Activated CD4-positive, alpha-beta memory T cell treated with anti-CD3 and anti-CD28 coated beads, Interleukin-2, amount 10 ng/mL, durations not matched to agents 7 days and 5 days (primary cell): ENCODE measurements around the gene CD300E. TPM values are rescaled to one million over a fixed set of nuclear protein-coding genes. Genes with fewer than 3 reads are reported as not detected.

Source experiments
- CTCF ChIA-PET: fragments of 350-600 bp; sonication (Branson Sonifier 250); formaldehyde crosslinking; loops from one replicate; lab custom pipeline; 2021; ENCODE audit warnings: antibody characterized with exemption, inconsistent platforms; lab: Charles Lee
- POLR2A ChIA-PET: fragments of 350-600 bp; sonication (Branson Sonifier 250); formaldehyde crosslinking; loops from one replicate; lab custom pipeline; 2021; ENCODE audit warnings: antibody characterized with exemption; lab: Charles Lee
- DNase-seq: peaks from one replicate; pipeline ENCODE4 v3.0.0-alpha.2; 2020
- H3K27ac Mint-ChIP-seq: one replicate; pipeline ENCODE4 v1.8.0; 2021; ENCODE audit warnings: mild to moderate bottlenecking, mixed read lengths
- H3K27me3 Mint-ChIP-seq: one replicate; pipeline ENCODE4 v1.8.0; 2021; ENCODE audit warnings: mixed read lengths
- H3K36me3 Mint-ChIP-seq: one replicate; pipeline ENCODE4 v1.8.0; 2021; ENCODE audit warnings: low read depth, mixed read lengths
- H3K4me1 Mint-ChIP-seq: one replicate; pipeline ENCODE4 v1.8.0; 2021; ENCODE audit warnings: mixed read lengths
- H3K4me3 Mint-ChIP-seq: one replicate; pipeline ENCODE4 v1.8.0; 2021; ENCODE audit warnings: mild to moderate bottlenecking, mixed read lengths
- H3K9me3 Mint-ChIP-seq: one replicate; pipeline ENCODE4 v1.8.0; 2021; ENCODE audit warnings: mixed read lengths
- total RNA-seq, 2 experiments: library from RNA; stranded (reverse); gene quantifications; one replicate each; pipeline ENCODE4 v1.2.3, GENCODE V29; 2021

The CD300E gene, protein sequence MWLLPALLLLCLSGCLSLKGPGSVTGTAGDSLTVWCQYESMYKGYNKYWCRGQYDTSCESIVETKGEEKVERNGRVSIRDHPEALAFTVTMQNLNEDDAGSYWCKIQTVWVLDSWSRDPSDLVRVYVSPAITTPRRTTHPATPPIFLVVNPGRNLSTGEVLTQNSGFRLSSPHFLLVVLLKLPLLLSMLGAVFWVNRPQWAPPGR
- not detected for total RNA-seq

DNA sequence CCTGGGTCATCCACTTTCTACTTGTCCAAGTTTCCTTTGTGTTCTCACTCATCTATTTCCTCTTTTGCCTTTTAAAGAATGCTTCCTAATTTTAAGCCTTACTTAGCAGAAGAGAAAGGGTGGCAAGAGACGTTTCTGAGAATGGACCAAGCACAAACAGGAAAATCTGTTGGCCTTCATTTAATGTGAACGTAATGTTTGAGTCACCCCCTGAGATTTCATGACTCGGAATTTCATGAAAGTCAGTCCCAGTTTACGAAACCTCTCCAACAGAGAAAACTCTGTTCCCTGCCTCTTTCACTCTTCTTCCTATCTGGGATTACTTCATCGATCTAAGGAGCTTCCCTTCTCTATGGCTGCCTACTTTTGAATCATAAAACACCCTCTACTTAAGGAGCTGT, at the start of gene CD300E:
CD300E (minus strand) TSS at position 46 of the 401 bp plus-strand sequence. CDS start 117 bp downstream, outside the sequence.
- Mint-ChIP-seq H3K4me1 (no peaks in the 10 kb centered on the region), H3K27ac (no peak within 1 kb of the TSS), H3K4me3 (no peak within 1 kb of the TSS), H3K9me3 (peaks cover 4% of the 10 kb centered on the region), H3K36me3 (no peaks in the 10 kb centered on the region), H3K27me3 (peaks cover 68% of the 10 kb centered on the region)
- DNase-seq = no peak
- CTCF ChIA-PET = no interaction called here
- POLR2A ChIA-PET = no interaction called here

DNA sequence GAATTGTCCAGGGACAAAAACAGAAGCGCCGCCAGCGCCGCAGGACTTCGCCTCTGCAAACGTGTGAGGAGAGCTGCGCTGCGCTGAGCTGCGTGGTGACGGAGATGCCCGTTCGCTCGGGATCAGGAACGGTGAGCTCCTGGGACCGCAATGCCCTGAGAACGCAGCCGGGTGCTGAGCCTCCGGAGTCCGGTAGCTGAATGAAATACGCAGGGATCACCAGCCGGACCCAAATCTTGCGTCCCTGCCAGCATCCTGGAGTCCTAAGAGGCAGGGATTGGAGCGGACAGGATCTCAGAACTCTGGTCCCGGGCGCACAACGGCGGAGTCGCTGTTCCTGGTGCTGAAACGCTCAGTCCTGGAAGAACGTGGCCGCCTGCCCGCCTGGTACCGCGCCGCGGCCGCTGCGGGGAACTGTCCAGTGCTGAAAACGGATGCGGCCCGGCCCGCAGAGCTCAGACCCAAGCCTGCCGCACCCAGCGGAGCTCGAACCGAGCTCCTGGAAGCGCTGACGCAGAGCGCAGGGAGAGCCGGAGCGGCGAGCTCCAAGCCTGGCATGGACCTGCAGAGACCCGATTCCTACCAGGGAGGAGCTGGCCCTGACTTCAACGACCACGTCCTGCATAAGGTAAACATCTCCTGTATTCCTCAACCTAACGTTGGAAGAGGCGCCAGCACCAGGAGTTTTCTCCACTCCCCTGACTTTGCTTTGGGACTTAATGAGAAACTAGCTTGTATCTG, 47.7 kb upstream of the CD300E start:
- Mint-ChIP-seq H3K27me3 (peaks cover 72% of the 10 kb centered on the region), H3K4me1 (no peaks in the 10 kb centered on the region), H3K36me3 (no peaks in the 10 kb centered on the region), H3K9me3 (peaks cover 4% of the 10 kb centered on the region), H3K4me3 (no peak overlapping the region), H3K27ac (no peak overlapping the region)
- ChIA-PET POLR2A (interaction anchor here (1.1 kb wide), 1 partner anchor 202 kb away, joined by 4 read pairs; the partner anchor contains the start of gene FDXR), CTCF (interaction anchor here (0.6 to 3.0 kb wide), 8 partner anchors 14 to 375 kb away, joined by 3 to 15 read pairs (median 6); partner anchors contain the start of gene RAB37)
- peak; percentile 78 for DNase-seq

DNA sequence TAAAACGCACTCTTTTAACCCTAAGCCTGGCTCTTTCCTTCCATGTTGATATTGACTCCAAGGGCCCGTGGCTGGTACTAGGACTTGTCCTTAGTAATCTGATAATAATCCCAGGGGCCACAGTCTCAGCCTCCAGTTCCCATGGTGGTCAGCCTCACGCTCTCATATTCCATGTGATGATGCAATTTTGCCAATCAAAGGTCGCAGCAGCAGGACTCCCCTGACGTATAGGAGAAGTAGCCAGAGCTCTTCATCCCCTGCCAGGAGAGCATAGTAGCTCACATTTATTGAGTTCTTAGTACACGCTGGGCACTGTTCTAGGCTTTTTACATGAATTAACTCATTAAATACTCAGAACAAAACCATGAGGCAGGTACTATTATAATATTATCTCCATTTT, 46.8 kb upstream of the CD300E start:
- peaks cover 4% of the 10 kb centered on the region for H3K9me3 Mint-ChIP-seq
- H3K4me1 Mint-ChIP-seq = no peaks in the 10 kb centered on the region
- no peak for DNase-seq
- ChIA-PET CTCF (interaction anchor here (3.0 kb wide), 1 partner anchor 13 kb away, joined by 15 read pairs; no protein-coding TSS in a partner anchor), POLR2A (no interaction called here)
- H3K36me3 Mint-ChIP-seq = no peaks in the 10 kb centered on the region
- H3K27me3 Mint-ChIP-seq = peaks cover 73% of the 10 kb centered on the region
- H3K4me3 Mint-ChIP-seq = no peak overlapping the region
- H3K27ac Mint-ChIP-seq = no peak overlapping the region

DNA sequence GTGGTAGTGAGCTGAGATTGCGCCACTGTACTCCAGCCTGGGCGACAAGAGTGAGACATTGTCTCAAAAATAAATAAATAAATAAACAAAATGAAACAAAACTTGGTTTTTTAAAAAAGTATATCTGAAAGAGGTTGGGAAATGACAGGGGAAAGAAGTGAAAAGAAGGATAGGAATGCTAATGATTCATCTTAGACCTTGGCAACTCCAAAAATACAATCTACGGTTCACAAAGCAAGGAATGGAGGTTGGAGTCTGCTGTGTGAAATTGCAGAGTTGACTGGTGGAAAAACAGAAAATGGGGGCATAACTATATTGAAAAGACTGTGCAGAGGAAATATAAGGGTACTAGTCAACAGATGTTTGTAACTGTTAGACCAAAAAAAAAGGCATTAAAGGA, 40.0 kb upstream of the CD300E start:
- ChIA-PET POLR2A (no interaction called here), CTCF (interaction anchor here (1.2 kb wide), 1 partner anchor 73 kb away, joined by 3 read pairs; no protein-coding TSS in a partner anchor)
- H3K9me3 Mint-ChIP-seq = no peaks in the 10 kb centered on the region
- H3K27ac Mint-ChIP-seq = no peak overlapping the region
- no peaks in the 10 kb centered on the region for H3K4me1 Mint-ChIP-seq
- no peak overlapping the region for H3K4me3 Mint-ChIP-seq
- no peaks in the 10 kb centered on the region for H3K36me3 Mint-ChIP-seq
- peaks cover 65% of the 10 kb centered on the region for H3K27me3 Mint-ChIP-seq
- DNase-seq = no peak

DNA sequence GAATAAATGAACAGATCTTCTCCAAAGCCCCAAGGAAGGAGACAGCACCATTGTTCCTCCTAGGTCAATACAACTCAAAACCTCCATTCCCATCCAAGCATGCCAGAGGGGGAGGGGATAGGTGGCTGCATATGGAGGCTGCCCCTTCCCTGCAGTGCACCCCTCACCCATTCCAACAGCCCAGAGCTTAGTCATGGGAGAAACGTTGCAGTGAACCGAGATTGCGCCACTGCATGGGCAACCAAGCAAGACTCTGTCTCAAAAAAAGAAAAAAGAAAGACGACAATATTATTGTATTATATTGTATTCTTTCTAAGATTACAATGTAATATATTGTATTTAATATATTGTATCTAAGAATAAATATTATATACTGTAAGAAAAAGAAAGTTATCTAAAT, 36.4 kb upstream of the CD300E start:
- peaks cover 64% of the 10 kb centered on the region for H3K27me3 Mint-ChIP-seq
- POLR2A ChIA-PET = interaction anchor here (1.5 kb wide), 1 partner anchor 78 kb away, joined by 5 read pairs; the partner anchor contains the start of gene RAB37

DNA sequence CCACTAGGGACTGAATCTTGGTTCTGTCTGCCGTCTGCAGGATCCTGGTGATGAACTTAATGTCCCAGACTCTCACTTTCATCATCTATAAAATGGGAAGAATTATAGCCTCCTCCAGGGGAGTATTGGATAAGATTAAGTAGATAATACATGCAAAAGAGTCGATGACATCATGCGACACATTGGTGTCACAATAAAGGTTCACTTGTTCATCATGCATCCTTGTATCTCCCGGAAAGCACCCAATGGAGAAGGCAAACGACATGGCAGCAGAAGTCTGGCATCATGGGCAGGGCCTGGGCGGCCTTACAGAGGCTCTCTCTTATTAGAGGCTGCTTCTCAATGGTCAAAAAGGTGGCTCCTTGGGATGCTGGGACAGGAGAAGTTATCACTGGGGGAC, 35.1 kb upstream of the CD300E start:
- Mint-ChIP-seq H3K4me1 (peaks cover 8% of the 10 kb centered on the region), H3K27me3 (peaks cover 58% of the 10 kb centered on the region), H3K27ac (no peak overlapping the region), H3K36me3 (no peaks in the 10 kb centered on the region), H3K4me3 (no peak overlapping the region), H3K9me3 (no peaks in the 10 kb centered on the region)
- CTCF ChIA-PET = interaction anchor here (0.6 to 6.6 kb wide), 13 partner anchors 18 to 300 kb away, joined by 3 to 255 read pairs (median 27); partner anchors contain the start of genes NAT9 and RAB37
- POLR2A ChIA-PET = interaction anchor here (1.5 kb wide), 1 partner anchor 79 kb away, joined by 5 read pairs; the partner anchor contains the start of gene RAB37
- no peak for DNase-seq

More for the DNA sequence above, 36.4 kb upstream of the CD300E start:
- Mint-ChIP-seq H3K4me1 (peaks cover 8% of the 10 kb centered on the region), H3K36me3 (no peaks in the 10 kb centered on the region), H3K27ac (no peak overlapping the region), H3K4me3 (no peak overlapping the region), H3K9me3 (no peaks in the 10 kb centered on the region)
- DNase-seq = no peak
- CTCF ChIA-PET = interaction anchor here (0.7 to 6.6 kb wide), 4 partner anchors 77 to 132 kb away, joined by 3 to 255 read pairs (median 28); partner anchors contain the start of gene RAB37

DNA sequence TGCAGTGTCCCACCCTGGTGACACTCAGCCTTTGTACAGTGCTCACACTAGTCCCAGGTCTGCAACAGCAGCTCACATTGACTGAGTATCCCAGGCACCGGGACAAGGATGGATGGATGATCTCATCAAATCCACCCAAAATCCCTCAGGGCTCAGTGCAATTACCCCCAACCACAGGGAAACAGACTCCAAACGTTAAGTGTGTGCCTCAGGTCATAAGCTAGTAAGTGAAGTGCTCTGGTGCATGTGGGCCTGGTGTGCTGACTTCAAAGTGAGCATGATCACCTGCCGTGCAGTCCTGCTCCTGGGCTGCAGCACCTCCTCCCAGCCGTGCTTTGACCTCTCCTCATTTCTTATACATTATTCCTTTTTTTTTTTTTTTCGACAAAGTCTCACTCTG, 31.2 kb upstream of the CD300E start:
- POLR2A ChIA-PET = interaction anchor here (1.0 kb wide), 1 partner anchor 83 kb away, joined by 3 read pairs; the partner anchor contains the start of gene RAB37
- H3K4me1 Mint-ChIP-seq = peaks cover 8% of the 10 kb centered on the region
- CTCF ChIA-PET = interaction anchor here (0.7 to 6.6 kb wide), 2 partner anchors 63 to 82 kb away, joined by 4 to 255 read pairs; partner anchors contain the start of genes CD300LD and RAB37
- H3K9me3 Mint-ChIP-seq = no peaks in the 10 kb centered on the region
- H3K36me3 Mint-ChIP-seq = no peaks in the 10 kb centered on the region
- H3K27ac Mint-ChIP-seq = no peak overlapping the region
- no peak for DNase-seq
- peaks cover 65% of the 10 kb centered on the region for H3K27me3 Mint-ChIP-seq
- H3K4me3 Mint-ChIP-seq = no peak overlapping the region

DNA sequence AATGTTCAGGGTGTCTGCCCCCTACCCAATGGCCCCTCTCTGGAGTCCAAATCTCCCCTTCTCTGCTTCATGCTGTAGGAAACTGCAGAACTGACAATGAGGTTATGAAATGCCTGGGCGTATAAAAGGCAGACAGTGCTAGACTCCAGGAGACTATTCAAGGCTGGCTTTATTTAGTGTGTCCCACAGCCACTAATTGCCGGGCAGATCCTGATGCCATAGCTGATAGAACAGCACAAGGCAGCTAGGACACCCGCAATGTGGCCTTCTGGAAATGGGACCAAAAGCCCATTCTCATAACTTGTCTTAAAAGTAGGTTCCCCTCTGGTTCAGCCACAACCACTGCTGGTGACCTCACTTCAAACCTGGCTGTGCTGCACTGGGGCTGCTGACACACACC, 28.5 kb upstream of the CD300E start:
- no peak for DNase-seq
- Mint-ChIP-seq H3K27ac (no peak overlapping the region), H3K9me3 (no peaks in the 10 kb centered on the region), H3K4me3 (no peak overlapping the region), H3K27me3 (peaks cover 73% of the 10 kb centered on the region), H3K4me1 (peaks cover under 1% of the 10 kb centered on the region), H3K36me3 (no peaks in the 10 kb centered on the region)
- ChIA-PET POLR2A (no interaction called here), CTCF (no interaction called here)

DNA sequence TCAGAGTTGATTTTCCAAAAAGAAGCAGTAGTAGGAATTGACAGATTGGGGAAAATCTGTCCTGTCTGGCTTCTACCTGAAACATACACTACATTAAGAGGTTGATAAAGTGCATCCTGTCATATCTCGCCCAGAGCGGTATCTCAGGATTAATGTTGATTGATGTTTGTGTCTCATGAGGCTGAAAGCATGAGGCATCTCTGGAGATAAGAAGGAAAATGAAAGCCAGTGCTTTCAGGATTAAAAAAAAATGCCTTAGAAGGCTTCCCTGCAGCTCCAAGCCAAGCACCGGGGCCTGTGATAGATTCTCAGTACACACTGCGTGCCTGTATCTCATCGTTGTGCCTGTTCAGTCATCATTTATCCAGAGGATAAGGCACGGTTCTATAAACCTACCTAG, 26.4 kb upstream of the CD300E start:
- no peak for DNase-seq
- Mint-ChIP-seq H3K27me3 (peaks cover 78% of the 10 kb centered on the region), H3K27ac (no peak overlapping the region), H3K36me3 (no peaks in the 10 kb centered on the region), H3K4me1 (no peaks in the 10 kb centered on the region), H3K9me3 (no peaks in the 10 kb centered on the region), H3K4me3 (no peak overlapping the region)
- CTCF ChIA-PET = interaction anchor here (3.0 kb wide), 1 partner anchor 87 kb away, joined by 9 read pairs; the partner anchor contains the start of gene RAB37
- POLR2A ChIA-PET = no interaction called here

DNA sequence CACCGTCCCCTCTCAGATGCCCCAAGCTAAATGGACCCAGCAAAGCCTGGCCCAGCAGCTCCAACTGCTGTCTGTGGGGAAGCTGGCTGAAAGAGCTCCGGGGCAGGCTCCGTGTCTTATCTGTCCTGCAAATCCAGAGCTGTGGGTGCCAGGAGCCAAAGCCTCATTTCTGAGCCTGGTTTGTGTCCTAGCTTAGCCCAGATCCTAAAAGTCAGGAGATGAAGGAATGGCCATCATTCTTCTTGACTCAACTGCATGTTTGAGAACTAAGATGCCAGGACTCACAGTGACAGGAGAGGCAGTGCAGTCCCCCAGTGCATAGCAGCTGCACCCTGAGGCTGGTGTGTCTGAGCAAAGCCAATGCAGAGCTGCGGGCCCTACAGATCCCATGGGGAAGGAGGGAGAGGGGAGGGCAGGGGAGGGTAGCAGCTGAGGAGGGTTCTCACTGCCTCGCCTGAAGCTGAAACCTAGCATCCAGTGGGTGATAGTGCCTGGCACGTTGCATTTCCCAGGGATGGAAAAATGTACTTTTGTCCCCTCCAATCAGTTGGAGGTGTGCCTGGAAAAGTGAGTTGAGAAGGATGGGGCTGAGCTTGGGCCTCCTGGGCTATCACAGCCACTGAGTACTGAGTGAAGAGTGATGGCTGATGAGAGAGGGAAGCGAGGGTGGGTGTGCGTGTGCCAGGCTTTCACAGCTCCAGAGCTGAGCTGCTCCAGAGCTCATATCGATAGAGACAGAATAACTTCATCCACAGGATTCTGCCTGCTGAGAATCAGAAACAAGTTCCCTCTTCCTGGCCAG, 24.5 kb upstream of the CD300E start:
- POLR2A ChIA-PET = interaction anchor here (1.0 kb wide), 1 partner anchor 120 kb away, joined by 4 read pairs; no protein-coding TSS in a partner anchor
- Mint-ChIP-seq H3K4me1 (no peaks in the 10 kb centered on the region), H3K9me3 (no peaks in the 10 kb centered on the region), H3K27me3 (peaks cover 82% of the 10 kb centered on the region), H3K36me3 (no peaks in the 10 kb centered on the region), H3K4me3 (no peak overlapping the region), H3K27ac (no peak overlapping the region)
- CTCF ChIA-PET = interaction anchor here (0.7 to 3.0 kb wide), 7 partner anchors 9 to 280 kb away, joined by 3 to 11 read pairs (median 4); partner anchors contain the start of gene RAB37
- DNase-seq = no peak

DNA sequence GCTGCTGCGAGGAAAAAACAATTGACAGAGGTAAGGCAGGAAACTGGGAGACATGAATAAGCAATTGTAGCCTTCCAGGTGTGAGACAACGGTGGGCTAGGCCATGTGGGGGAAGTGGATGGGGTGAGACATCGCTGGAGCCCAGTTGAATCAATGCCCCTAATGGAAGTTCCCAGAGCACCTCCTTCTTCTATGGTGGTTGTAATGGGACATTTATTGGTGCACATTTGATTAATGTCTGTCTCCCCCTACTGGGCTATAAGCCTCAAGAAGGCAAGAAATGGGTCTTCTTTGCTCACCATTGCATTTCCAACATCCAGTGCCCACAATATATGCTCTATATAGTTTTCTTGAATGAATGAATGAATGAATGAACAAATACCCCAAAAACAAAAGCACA, 22.7 kb upstream of the CD300E start:
- Mint-ChIP-seq H3K27me3 (peaks cover 84% of the 10 kb centered on the region), H3K9me3 (no peaks in the 10 kb centered on the region), H3K4me3 (no peak overlapping the region), H3K36me3 (no peaks in the 10 kb centered on the region), H3K27ac (no peak overlapping the region), H3K4me1 (peaks cover 10% of the 10 kb centered on the region)
- POLR2A ChIA-PET = no interaction called here
- no peak for DNase-seq
- CTCF ChIA-PET = no interaction called here

DNA sequence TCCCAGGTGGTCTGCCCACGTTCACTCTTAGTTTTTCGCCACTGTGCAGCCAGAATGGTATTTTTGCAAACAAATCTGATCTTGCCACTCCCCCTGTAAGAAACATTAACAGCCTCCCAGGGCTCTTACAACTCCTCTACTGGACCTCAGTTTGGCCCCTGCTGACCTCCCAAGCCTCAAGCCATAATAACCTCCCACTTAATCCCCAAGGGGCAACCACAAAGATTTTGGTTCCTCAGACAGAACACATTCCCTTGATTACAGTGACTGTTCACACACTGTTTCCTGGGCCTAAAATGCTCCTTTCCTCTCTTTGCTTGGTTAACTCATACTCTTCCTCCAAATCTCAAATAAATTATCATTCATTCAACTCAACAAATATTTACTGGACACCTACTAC, 21.5 kb upstream of the CD300E start:
- CTCF ChIA-PET = interaction anchor here (1.8 kb wide), 1 partner anchor 266 kb away, joined by 5 read pairs; no protein-coding TSS in a partner anchor
- H3K4me1 Mint-ChIP-seq = peaks cover 22% of the 10 kb centered on the region
- H3K4me3 Mint-ChIP-seq = no peak overlapping the region
- POLR2A ChIA-PET = no interaction called here
- H3K9me3 Mint-ChIP-seq = no peaks in the 10 kb centered on the region
- DNase-seq = no peak
- peaks cover 78% of the 10 kb centered on the region for H3K27me3 Mint-ChIP-seq
- H3K36me3 Mint-ChIP-seq = no peaks in the 10 kb centered on the region
- H3K27ac Mint-ChIP-seq = no peak overlapping the region
